Measurements from ENCODE around the gene TET1.

TET1 gene

GRCh38 chr10:68561865-68562649 is 1.9 kb downstream of the TET1 start:
- Mint-ChIP-seq H3K36me3 (ENCODE audit: low read depth) (peaks cover 27% of the 10 kb centered on the region), H3K27me3 (ENCODE audit: low read depth, poor library complexity) (peaks cover 10% of the 10 kb centered on the region), H3K27ac (peak overlapping the region; percentile 63), H3K4me3 (peak overlapping the region; percentile 92), H3K9me3 (no peaks in the 10 kb centered on the region), H3K4me1 (peaks cover 55% of the 10 kb centered on the region)
- peak; percentile 52 for DNase-seq
- TF ChIP-seq CTCF (IDR thresholded peaks at IDR 0.05): no peak

GRCh38 chr10:68562661-68563570 is 2.8 kb downstream of the TET1 start:
- Mint-ChIP-seq H3K36me3 (ENCODE audit: low read depth) (peaks cover 33% of the 10 kb centered on the region), H3K27ac (peak overlapping the region; percentile 37), H3K9me3 (no peaks in the 10 kb centered on the region), H3K4me1 (peaks cover 56% of the 10 kb centered on the region), H3K4me3 (peak overlapping the region; percentile 92), H3K27me3 (ENCODE audit: low read depth, poor library complexity) (peaks cover 6% of the 10 kb centered on the region)
- peak; percentile 15 for DNase-seq
- no peak for TF ChIP-seq CTCF (IDR thresholded peaks at IDR 0.05)

- TF ChIP-seq CTCF (IDR thresholded peaks at IDR 0.05): no peak
- DNase-seq: no peak
- no peaks in the 10 kb centered on the region for H3K9me3 Mint-ChIP-seq
- no peak overlapping the region for H3K27ac Mint-ChIP-seq
- peaks cover 3% of the 10 kb centered on the region for H3K27me3 Mint-ChIP-seq (ENCODE audit: low read depth, poor library complexity)
- peaks cover 57% of the 10 kb centered on the region for H3K4me1 Mint-ChIP-seq
- H3K36me3 Mint-ChIP-seq (ENCODE audit: low read depth): peaks cover 40% of the 10 kb centered on the region
- peak overlapping the region; percentile 92 for H3K4me3 Mint-ChIP-seq
Measured at GRCh38 chr10:68564712-68565111, 4.6 kb downstream of the TET1 start.

GRCh38 chr10:68565658-68566057 is 5.5 kb downstream of the TET1 start:
- Mint-ChIP-seq H3K4me1 (peaks cover 52% of the 10 kb centered on the region), H3K36me3 (ENCODE audit: low read depth) (peaks cover 40% of the 10 kb centered on the region), H3K27ac (no peak overlapping the region), H3K4me3 (peak overlapping the region; percentile 43), H3K9me3 (no peaks in the 10 kb centered on the region), H3K27me3 (ENCODE audit: low read depth, poor library complexity) (peaks cover 3% of the 10 kb centered on the region)
- TF ChIP-seq CTCF (IDR thresholded peaks at IDR 0.05): no peak
- DNase-seq: no peak

GRCh38 chr10:68566351-68566750 is 6.2 kb downstream of the TET1 start:
- no peak for TF ChIP-seq CTCF (IDR thresholded peaks at IDR 0.05)
- no peak for DNase-seq
- Mint-ChIP-seq H3K27me3 (ENCODE audit: low read depth, poor library complexity) (no peaks in the 10 kb centered on the region), H3K4me3 (no peak overlapping the region), H3K4me1 (peaks cover 52% of the 10 kb centered on the region), H3K36me3 (ENCODE audit: low read depth) (peaks cover 40% of the 10 kb centered on the region), H3K9me3 (no peaks in the 10 kb centered on the region), H3K27ac (no peak overlapping the region)
